GM19328 (cell line): Measurements from ENCODE around the gene ADCY3.

Experiments
- ATAC-seq: cut with Tn5 transposase; IDR thresholded peaks from one replicate; pipeline ENCODE4 v1.9.1; 2021; ENCODE audit warnings: mild to moderate bottlenecking, moderate library complexity; ENCODE audit not compliant: unreplicated experiment

Gene ADCY3

GRCh38 chr2:24783641-24784040 is 136.4 kb downstream of the ADCY3 start:
- ATAC-seq, result no peak

DNA sequence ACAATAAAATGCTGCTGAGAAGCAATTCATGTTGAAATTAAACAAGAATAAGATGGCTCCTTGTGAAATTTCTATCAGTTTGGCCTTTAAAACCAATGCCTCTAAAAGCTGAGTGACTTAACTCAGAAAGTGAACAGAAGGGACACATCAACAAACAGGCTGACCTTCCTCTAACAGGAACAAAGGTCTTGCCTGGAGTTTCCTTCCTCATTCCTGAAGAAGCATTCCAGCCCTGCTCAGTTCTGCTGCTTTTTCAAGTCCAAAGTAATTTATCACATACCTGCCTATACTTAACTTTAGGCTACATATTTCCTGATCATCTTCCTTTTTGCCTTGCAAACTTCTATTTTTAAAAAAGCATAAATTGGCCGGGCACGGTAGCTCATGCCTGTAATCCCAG is 140.9 kb downstream of the ADCY3 start:
- ATAC-seq, result no peak

- no peak for ATAC-seq
Observed at GRCh38 chr2:24774373-24774772, 145.7 kb downstream of the ADCY3 start.

- ATAC-seq, result no peak
Observed at GRCh38 chr2:24771764-24772586, 148.1 kb downstream of the ADCY3 start.

- no peak for ATAC-seq
Observed at GRCh38 chr2:24771061-24771460, 149.0 kb downstream of the ADCY3 start.
